SK-N-MC (cell line): ENCODE data around the gene BTBD6.
A peak's percentile ranks its signal among the peaks of the same experiment; 100 is the strongest.

ENCODE experiments used
- DNase-seq: peaks from one replicate; pipeline ENCODE4 v3.0.0-alpha.2; 2011; ENCODE audit warnings: low read depth, low spot score
- H3K27ac ChIP-seq: fragments of 200-600 bp; sonication (generic); 2 replicates; pipeline ENCODE4 v1.5.1; 2016; ENCODE audit warnings: mixed run types
- H3K36me3 ChIP-seq: fragments of 200-600 bp; sonication (generic); 2 replicates; pipeline ENCODE4 v1.6.1; 2017; ENCODE audit warnings: antibody characterized with exemption, low read length, mixed read lengths; ENCODE audit not compliant: insufficient read depth
- H3K4me3 ChIP-seq: fragments of 200-600 bp; sonication (generic); 2 replicates; pipeline ENCODE4 v1.5.1; 2016
- H3K9ac ChIP-seq: fragments of 200-600 bp; sonication (generic); 2 replicates; pipeline ENCODE4 v1.8.0; 2017; ENCODE audit warnings: mixed run types, mixed read lengths; ENCODE audit not compliant: insufficient read length
- H3K9me3 ChIP-seq: fragments of 200-600 bp; sonication (generic); 2 replicates; pipeline ENCODE4 v1.6.1; 2017; ENCODE audit warnings: low read depth, mild to moderate bottlenecking, antibody characterized with exemption, low read length, moderate library complexity, mixed read lengths
- EZH2 ChIP-seq: fragments of 200-600 bp; sonication (generic); IDR thresholded peaks from one replicate; pipeline ENCODE4 v1.6.1; 2017; ENCODE audit warnings: antibody characterized with exemption
- FOXP2 ChIP-seq: optimal IDR thresholded peaks from 2 replicates; pipeline ENCODE3; 2011; ENCODE audit warnings: mild to moderate bottlenecking, moderate library complexity; ENCODE audit not compliant: insufficient read depth; ENCODE audit errors: extremely low read length, control extremely low read depth
- POLR2AphosphoS5 ChIP-seq: IDR thresholded peaks from 2 replicates; pipeline ENCODE4 v1.6.1; 2012; ENCODE audit warnings: mild to moderate bottlenecking, low read depth, low read length, borderline replicate concordance

The BTBD6 gene

GRCh38 chr14:105248368-105249181 is at the start of gene BTBD6:
Gene BTBD6, plus strand, starts transcription at chr14:105248533. Its CDS starts 179 bp downstream, at chr14:105248712.
- Histone ChIP-seq H3K9me3 (no peaks in the 10 kb centered on the region), H3K4me3 (peak within 1 kb of the TSS; percentile 88), H3K36me3 (peaks cover 17% of the 10 kb centered on the region), H3K27ac (no peak within 1 kb of the TSS), H3K9ac (peak within 1 kb of the TSS; percentile 77)
- peak; percentile 65; the same call in 1 of the 2 replicates for TF ChIP-seq POLR2AphosphoS5
- TF ChIP-seq FOXP2 = no peak
- no peak for TF ChIP-seq EZH2
- DNase-seq = no peak

- Histone ChIP-seq H3K9me3 (no peaks in the 10 kb centered on the region), H3K4me3 (no peak overlapping the region), H3K27ac (no peak overlapping the region), H3K36me3 (no peaks in the 10 kb centered on the region), H3K9ac (no peak overlapping the region)
- no peak for DNase-seq
- TF ChIP-seq FOXP2 = no peak
Measured at GRCh38 chr14:105198588-105198987, 49.7 kb upstream of the BTBD6 start.

- Histone ChIP-seq H3K27ac (no peak overlapping the region), H3K36me3 (no peaks in the 10 kb centered on the region), H3K9me3 (no peaks in the 10 kb centered on the region), H3K9ac (no peak overlapping the region), H3K4me3 (no peak overlapping the region)
- no peak for DNase-seq
- TF ChIP-seq EZH2 (no peak), POLR2AphosphoS5 (no peak), FOXP2 (no peak)
Measured at GRCh38 chr14:105199093-105199492, 49.2 kb upstream of the BTBD6 start.

- H3K4me3 ChIP-seq = no peak overlapping the region
- TF ChIP-seq FOXP2 (no peak), EZH2 (no peak), POLR2AphosphoS5 (no peak)
- H3K36me3 ChIP-seq = no peaks in the 10 kb centered on the region
- no peak overlapping the region for H3K27ac ChIP-seq
- no peak overlapping the region for H3K9ac ChIP-seq
- DNase-seq = no peak
- H3K9me3 ChIP-seq = no peaks in the 10 kb centered on the region
Measured at GRCh38 chr14:105200074-105200473, 48.3 kb upstream of the BTBD6 start.

- TF ChIP-seq EZH2 (no peak), POLR2AphosphoS5 (no peak), FOXP2 (no peak)
- H3K4me3 ChIP-seq = no peak overlapping the region
- H3K9ac ChIP-seq = no peak overlapping the region
- H3K36me3 ChIP-seq = no peaks in the 10 kb centered on the region
- no peaks in the 10 kb centered on the region for H3K9me3 ChIP-seq
- no peak for DNase-seq
- H3K27ac ChIP-seq = no peak overlapping the region
Measured at GRCh38 chr14:105200641-105201040, 47.7 kb upstream of the BTBD6 start.

- no peaks in the 10 kb centered on the region for H3K36me3 ChIP-seq
Measured at GRCh38 chr14:105201156-105201924, 47.0 kb upstream of the BTBD6 start.

GRCh38 chr14:105201925-105202513 is 46.3 kb upstream of the BTBD6 start:
- Histone ChIP-seq H3K27ac (no peak overlapping the region), H3K9ac (no peak overlapping the region), H3K4me3 (no peak overlapping the region), H3K9me3 (no peaks in the 10 kb centered on the region), H3K36me3 (no peaks in the 10 kb centered on the region)
- DNase-seq = no peak
- TF ChIP-seq FOXP2 (no peak), POLR2AphosphoS5 (no peak), EZH2 (no peak)

More at GRCh38 chr14:105201156-105201924, 47.0 kb upstream of the BTBD6 start:
- Histone ChIP-seq H3K27ac (no peak overlapping the region), H3K9me3 (no peaks in the 10 kb centered on the region), H3K9ac (no peak overlapping the region), H3K4me3 (no peak overlapping the region)
- no peak for DNase-seq
- TF ChIP-seq POLR2AphosphoS5 = no peak
- no peak for TF ChIP-seq EZH2
- TF ChIP-seq FOXP2 = no peak

GRCh38 chr14:105203057-105203531 is 45.2 kb upstream of the BTBD6 start:
- no peaks in the 10 kb centered on the region for H3K9me3 ChIP-seq
- no peak for DNase-seq
- H3K36me3 ChIP-seq = no peaks in the 10 kb centered on the region
- H3K4me3 ChIP-seq = no peak overlapping the region
- no peak overlapping the region for H3K27ac ChIP-seq
- H3K9ac ChIP-seq = no peak overlapping the region
- no peak for TF ChIP-seq POLR2AphosphoS5
- TF ChIP-seq EZH2 = no peak
- no peak for TF ChIP-seq FOXP2
